ENCODE data around the gene NOS1. TPM values are rescaled to one million over a fixed set of nuclear protein-coding genes. Genes with fewer than 3 reads are reported as not detected.

The NOS1 gene
- total RNA-seq, 1 donor from 2014 or later: not detected

GRCh38 chr12:117360222-117360550, 1.2 kb downstream of the NOS1 start:
- Mint-ChIP-seq H3K9me3 (ENCODE audit: low read depth) (no peaks in the 10 kb centered on the region), H3K4me3 (ENCODE audit: unreplicated experiment) (peak overlapping the region; percentile 33), H3K36me3 (ENCODE audit: low read depth) (no peaks in the 10 kb centered on the region), H3K27me3 (ENCODE audit: low read depth) (peaks cover 72% of the 10 kb centered on the region), H3K4me1 (ENCODE audit: low read depth) (peaks cover 4% of the 10 kb centered on the region), H3K27ac (ENCODE audit: unreplicated experiment) (no peak overlapping the region)
- TF ChIP-seq, protein P1, sequence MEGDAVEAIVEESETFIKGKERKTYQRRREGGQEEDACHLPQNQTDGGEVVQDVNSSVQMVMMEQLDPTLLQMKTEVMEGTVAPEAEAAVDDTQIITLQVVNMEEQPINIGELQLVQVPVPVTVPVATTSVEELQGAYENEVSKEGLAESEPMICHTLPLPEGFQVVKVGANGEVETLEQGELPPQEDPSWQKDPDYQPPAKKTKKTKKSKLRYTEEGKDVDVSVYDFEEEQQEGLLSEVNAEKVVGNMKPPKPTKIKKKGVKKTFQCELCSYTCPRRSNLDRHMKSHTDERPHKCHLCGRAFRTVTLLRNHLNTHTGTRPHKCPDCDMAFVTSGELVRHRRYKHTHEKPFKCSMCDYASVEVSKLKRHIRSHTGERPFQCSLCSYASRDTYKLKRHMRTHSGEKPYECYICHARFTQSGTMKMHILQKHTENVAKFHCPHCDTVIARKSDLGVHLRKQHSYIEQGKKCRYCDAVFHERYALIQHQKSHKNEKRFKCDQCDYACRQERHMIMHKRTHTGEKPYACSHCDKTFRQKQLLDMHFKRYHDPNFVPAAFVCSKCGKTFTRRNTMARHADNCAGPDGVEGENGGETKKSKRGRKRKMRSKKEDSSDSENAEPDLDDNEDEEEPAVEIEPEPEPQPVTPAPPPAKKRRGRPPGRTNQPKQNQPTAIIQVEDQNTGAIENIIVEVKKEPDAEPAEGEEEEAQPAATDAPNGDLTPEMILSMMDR (IDR thresholded peaks at IDR 0.05): no peak
- no peak for DNase-seq (ENCODE audit: low spot score)

DNA sequence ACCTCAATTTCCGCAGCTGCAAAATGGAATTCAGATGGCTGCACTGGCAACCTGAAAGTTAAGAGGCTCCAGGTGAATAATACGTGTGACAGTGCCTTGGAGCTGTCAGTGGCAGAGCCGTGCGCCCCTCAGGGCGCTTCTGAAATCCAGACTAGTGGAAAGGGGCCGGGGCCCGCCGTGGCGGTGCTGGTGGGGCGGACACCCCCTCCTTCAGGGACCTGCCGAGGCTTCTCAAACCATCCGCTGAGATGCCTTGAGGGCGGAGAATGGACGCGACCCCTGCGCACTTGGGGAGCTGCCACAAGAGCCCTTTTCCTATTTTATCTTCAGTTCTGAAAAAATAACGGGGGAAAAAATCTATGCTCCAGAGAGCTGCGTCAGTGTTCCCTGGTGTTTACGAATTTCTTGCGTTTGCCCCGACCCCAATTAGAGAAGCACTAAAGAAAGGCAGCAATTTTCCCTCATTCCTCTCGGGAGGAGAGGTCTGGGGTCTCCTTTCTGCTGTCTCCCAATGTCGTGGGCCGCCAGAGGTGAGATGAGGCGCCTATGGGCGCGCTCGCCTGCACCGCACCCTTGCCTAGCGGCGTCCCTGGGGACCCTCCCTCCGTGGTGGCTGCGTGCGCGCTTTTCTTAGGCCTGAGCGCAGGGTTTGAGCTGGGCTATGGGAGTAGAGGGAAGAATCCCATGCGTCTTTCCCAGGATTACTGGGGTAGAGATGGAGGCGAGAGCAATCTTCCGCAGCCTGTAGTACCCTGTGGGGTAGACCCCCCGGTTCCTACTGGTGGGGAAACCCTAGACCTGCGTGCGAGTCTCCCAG, 2.2 kb downstream of the NOS1 start:
- Mint-ChIP-seq H3K27me3 (ENCODE audit: low read depth) (peaks cover 70% of the 10 kb centered on the region), H3K4me3 (ENCODE audit: unreplicated experiment) (no peak overlapping the region), H3K27ac (ENCODE audit: unreplicated experiment) (no peak overlapping the region), H3K4me1 (ENCODE audit: low read depth) (peaks cover 4% of the 10 kb centered on the region), H3K9me3 (ENCODE audit: low read depth) (no peaks in the 10 kb centered on the region), H3K36me3 (ENCODE audit: low read depth) (no peaks in the 10 kb centered on the region)
- no peak for DNase-seq (ENCODE audit: low spot score)
- TF ChIP-seq, protein P1 (IDR thresholded peaks at IDR 0.05): no peak

- no peak for DNase-seq (ENCODE audit: low spot score)
- TF ChIP-seq, protein P1 (IDR thresholded peaks at IDR 0.05): no peak
- Mint-ChIP-seq H3K36me3 (ENCODE audit: low read depth) (no peaks in the 10 kb centered on the region), H3K4me1 (ENCODE audit: low read depth) (peaks cover 4% of the 10 kb centered on the region), H3K27ac (ENCODE audit: unreplicated experiment) (no peak overlapping the region), H3K4me3 (ENCODE audit: unreplicated experiment) (no peak overlapping the region), H3K27me3 (ENCODE audit: low read depth) (peaks cover 56% of the 10 kb centered on the region), H3K9me3 (ENCODE audit: low read depth) (no peaks in the 10 kb centered on the region)
These were observed 5.4 kb downstream of the NOS1 start for GRCh38 chr12:117356048-117356447.

GRCh38 chr12:117352883-117353282, 8.5 kb downstream of the NOS1 start:
- H3K27ac Mint-ChIP-seq (ENCODE audit: unreplicated experiment): no peak overlapping the region
- H3K4me3 Mint-ChIP-seq (ENCODE audit: unreplicated experiment): no peak overlapping the region
- no peaks in the 10 kb centered on the region for H3K9me3 Mint-ChIP-seq (ENCODE audit: low read depth)
- no peaks in the 10 kb centered on the region for H3K36me3 Mint-ChIP-seq (ENCODE audit: low read depth)
- no peaks in the 10 kb centered on the region for H3K4me1 Mint-ChIP-seq (ENCODE audit: low read depth)
- TF ChIP-seq, protein P1 (IDR thresholded peaks at IDR 0.05): no peak
- H3K27me3 Mint-ChIP-seq (ENCODE audit: low read depth): peaks cover 39% of the 10 kb centered on the region
- DNase-seq (ENCODE audit: low spot score): no peak

- no peaks in the 10 kb centered on the region for H3K9me3 Mint-ChIP-seq (ENCODE audit: low read depth)
- peaks cover 32% of the 10 kb centered on the region for H3K27me3 Mint-ChIP-seq (ENCODE audit: low read depth)
- DNase-seq (ENCODE audit: low spot score): no peak
- no peak overlapping the region for H3K27ac Mint-ChIP-seq (ENCODE audit: unreplicated experiment)
- TF ChIP-seq, protein P1 (IDR thresholded peaks at IDR 0.05): no peak
- no peaks in the 10 kb centered on the region for H3K36me3 Mint-ChIP-seq (ENCODE audit: low read depth)
- no peaks in the 10 kb centered on the region for H3K4me1 Mint-ChIP-seq (ENCODE audit: low read depth)
- no peak overlapping the region for H3K4me3 Mint-ChIP-seq (ENCODE audit: unreplicated experiment)
These were observed 9.2 kb downstream of the NOS1 start for GRCh38 chr12:117352206-117352605.
